PC-3 (cell line): ENCODE data around the gene ACTL7B. TPM values are rescaled to one million over a fixed set of nuclear protein-coding genes. Genes with fewer than 3 reads are reported as not detected.

Experiments used
- ATAC-seq: fragments of 200-7000 bp; cut with Tn5 transposase; 2 replicates; pipeline ENCODE4 v1.9.1; 2020; ENCODE audit warnings: mild to moderate bottlenecking, moderate library complexity
- Bru-seq: library from RNA; stranded (reverse); fragments of 400-500 nt; gene quantifications from one replicate; lab custom pipeline; 2021; lab: Mats Ljungman, UMichigan
- BruChase-seq, 2 experiments: library from RNA; stranded (reverse); fragments of 400-500 nt; gene quantifications; one replicate each; lab custom pipeline; 2021; lab: Mats Ljungman, UMichigan
- BruUV-seq: library from RNA; stranded (reverse); fragments of 400-500 nt; replicated peaks from 2 replicates; lab custom pipeline; 2021; lab: Mats Ljungman, UMichigan
- CTCF ChIA-PET: fragments of 300-600 bp; sonication (Branson Sonifier 250); formaldehyde crosslinking; loops from one replicate; lab custom pipeline; 2022; ENCODE audit warnings: antibody characterized with exemption; lab: Charles Lee
- POLR2A ChIA-PET: fragments of 300-600 bp; sonication (Branson Sonifier 250); formaldehyde crosslinking; loops from one replicate; lab custom pipeline; 2022; ENCODE audit warnings: antibody characterized with exemption; ENCODE audit not compliant: unreplicated experiment; lab: Charles Lee
- DNase-seq: peaks from one replicate; pipeline ENCODE4 v3.0.0-alpha.2; 2015
- H2AFZ ChIP-seq: fragments of 300-600 bp; sonication (generic); 2 replicates; pipeline ENCODE4 v1.6.0; 2016; ENCODE audit warnings: antibody characterized with exemption, low read length
- H3F3A ChIP-seq: fragments of 300-600 bp; sonication (generic); one replicate; pipeline ENCODE4 v1.6.0; 2017; ENCODE audit warnings: antibody characterized with exemption, low read length, control low read depth, mild to moderate bottlenecking; ENCODE audit not compliant: unreplicated experiment
- H3K27ac ChIP-seq: fragments of 300-600 bp; sonication (generic); 2 replicates; pipeline ENCODE4 v1.5.1; 2016; ENCODE audit warnings: mild to moderate bottlenecking, low read length
- H3K27me3 ChIP-seq: fragments of 300-600 bp; sonication (generic); 2 replicates; pipeline ENCODE4 v1.6.1; 2016; ENCODE audit warnings: low read length, mixed read lengths
- H3K36me3 ChIP-seq: fragments of 300-600 bp; sonication (generic); 2 replicates; pipeline ENCODE4 v1.6.1; 2016; ENCODE audit warnings: low read depth, mixed run types, low read length, mixed read lengths
- H3K4me1 ChIP-seq: fragments of 300-600 bp; sonication (generic); 2 replicates; pipeline ENCODE4 v1.5.1; 2016; ENCODE audit warnings: low read length; ENCODE audit not compliant: insufficient read depth
- H3K4me2 ChIP-seq: fragments of 300-600 bp; sonication (generic); 2 replicates; pipeline ENCODE4 v1.6.0; 2016; ENCODE audit warnings: low read length
- H3K4me3 ChIP-seq: fragments of 300-600 bp; sonication (generic); 2 replicates; pipeline ENCODE4 v1.5.1; 2016; ENCODE audit warnings: mild to moderate bottlenecking, low read length, mixed read lengths
- H3K79me2 ChIP-seq: fragments of 300-600 bp; sonication (generic); 2 replicates; pipeline ENCODE4 v1.6.1; 2017; ENCODE audit warnings: low read length, mixed read lengths
- H3K9ac ChIP-seq: fragments of 300-600 bp; sonication (generic); 2 replicates; pipeline ENCODE4 v1.6.0; 2016; ENCODE audit warnings: mild to moderate bottlenecking, low read length
- H3K9me2 ChIP-seq: fragments of 300-600 bp; sonication (generic); replicated peaks from 2 replicates; pipeline ENCODE4 v1.6.1; 2016; ENCODE audit warnings: mixed run types, low read length, mixed read lengths
- H3K9me3 ChIP-seq: fragments of 300-600 bp; sonication (generic); 2 replicates; pipeline ENCODE4 v1.6.1; 2016; ENCODE audit warnings: low read length, mixed read lengths
- H4K20me1 ChIP-seq: fragments of 300-600 bp; sonication (generic); 2 replicates; pipeline ENCODE4 v1.6.1; 2016; ENCODE audit warnings: low read length, mixed read lengths
- CTCF ChIP-seq: fragments of 300-600 bp; sonication (generic); conservative IDR thresholded peaks from 2 replicates; pipeline ENCODE4 v1.5.1; 2017; ENCODE audit warnings: antibody characterized with exemption, low read depth, mild to moderate bottlenecking, low read length
- EZH2 ChIP-seq: fragments of 300-600 bp; sonication (generic); IDR thresholded peaks from one replicate; pipeline ENCODE4 v1.6.1; 2017; ENCODE audit warnings: antibody characterized with exemption, mild to moderate bottlenecking, low read length; ENCODE audit not compliant: unreplicated experiment
- EZH2phosphoT487 ChIP-seq: fragments of 300-600 bp; sonication (generic); IDR thresholded peaks from 2 replicates; pipeline ENCODE4 v1.6.1; 2018; ENCODE audit warnings: mild to moderate bottlenecking, antibody characterized with exemption, low read length, borderline replicate concordance
- intact Hi-C: fragments of 100-400 bp; cut with micrococcal nuclease; formaldehyde crosslinking; loops from 2 replicates; pipeline ENCODE4 v1.9.0; 2023
- long read RNA-seq: library from polyadenylated mRNA; unstranded; transcript quantifications from one replicate; pipeline ENCODE4 v2.0.0, GENCODE V29; 2021; ENCODE audit not compliant: unreplicated experiment
- total RNA-seq: library from RNA; depleted of rRNA; stranded (reverse); fragments of >200 nt; gene quantifications from 2 replicates; pipeline ENCODE4 v1.2.3, GENCODE V29; 2014; rRNA removed

The ACTL7B gene, protein sequence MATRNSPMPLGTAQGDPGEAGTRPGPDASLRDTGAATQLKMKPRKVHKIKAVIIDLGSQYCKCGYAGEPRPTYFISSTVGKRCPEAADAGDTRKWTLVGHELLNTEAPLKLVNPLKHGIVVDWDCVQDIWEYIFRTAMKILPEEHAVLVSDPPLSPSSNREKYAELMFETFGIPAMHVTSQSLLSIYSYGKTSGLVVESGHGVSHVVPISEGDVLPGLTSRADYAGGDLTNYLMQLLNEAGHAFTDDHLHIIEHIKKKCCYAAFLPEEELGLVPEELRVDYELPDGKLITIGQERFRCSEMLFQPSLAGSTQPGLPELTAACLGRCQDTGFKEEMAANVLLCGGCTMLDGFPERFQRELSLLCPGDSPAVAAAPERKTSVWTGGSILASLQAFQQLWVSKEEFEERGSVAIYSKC
- not detected in 2 replicates for total RNA-seq
- Bru-seq, nascent RNA, result not detected
- not detected for BruChase-seq, experiment 1, labeled RNA remaining after a 6-hour chase
- BruChase-seq, experiment 2, labeled RNA remaining after a 2-hour chase, result percentile 24 among the genes with signal in this experiment
- long read RNA-seq, result 0 reads

DNA sequence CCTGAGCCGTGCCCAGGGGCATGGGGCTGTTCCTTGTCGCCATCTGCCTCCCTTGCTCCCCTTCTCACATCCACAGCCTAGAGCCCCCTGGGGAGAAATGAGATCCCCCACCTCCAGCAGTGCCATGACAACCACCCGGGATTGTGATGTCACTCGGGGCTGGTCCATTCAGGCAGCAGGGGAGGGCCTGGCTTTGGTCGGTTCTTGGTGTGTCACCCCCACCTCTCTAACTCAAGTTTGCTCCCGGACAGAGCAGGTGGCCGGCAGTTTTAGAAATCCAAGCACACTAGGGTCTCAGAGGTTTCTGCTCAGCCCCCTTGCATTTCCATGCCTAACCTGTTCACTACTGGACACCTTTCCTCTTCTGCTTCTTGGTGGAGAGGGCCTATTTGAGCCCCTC is at the start of gene ACTL7B:
Gene ACTL7B (minus strand): TSS at position 99 of the 400 bp plus-strand sequence. CDS start 56 bp downstream, at position 43.
- ATAC-seq (no peak), DNase-seq (no peak)
- H3K9ac ChIP-seq, result no peak within 1 kb of the TSS
- no peaks in the 10 kb centered on the region for H4K20me1 ChIP-seq
- H3K27ac ChIP-seq, result no peak within 1 kb of the TSS
- no peaks in the 10 kb centered on the region for H3K9me2 ChIP-seq
- H3K79me2 ChIP-seq, result no peaks in the 10 kb centered on the region
- no peaks in the 10 kb centered on the region for H3K27me3 ChIP-seq
- no peak for TF ChIP-seq EZH2
- no peak for TF ChIP-seq CTCF
- TF ChIP-seq EZH2phosphoT487, result no peak
- ChIA-PET POLR2A (no interaction called here), CTCF (no interaction called here)
- H3K4me2 ChIP-seq, result no peak within 1 kb of the TSS
- no peaks in the 10 kb centered on the region for H3F3A ChIP-seq
- H3K4me3 ChIP-seq, result no peak within 1 kb of the TSS
- H3K4me1 ChIP-seq, result no peaks in the 10 kb centered on the region
- no peak within 1 kb of the TSS for H2AFZ ChIP-seq
- intact Hi-C loops, result no loop called here
- no TSS peak for BruUV-seq
- no peaks in the 10 kb centered on the region for H3K9me3 ChIP-seq
- H3K36me3 ChIP-seq, result no peaks in the 10 kb centered on the region

- Histone ChIP-seq H3K9me2 (no peaks in the 10 kb centered on the region), H3K9me3 (no peaks in the 10 kb centered on the region), H4K20me1 (no peaks in the 10 kb centered on the region), H3F3A (no peaks in the 10 kb centered on the region), H3K27ac (no peak overlapping the region), H3K36me3 (peaks cover 15% of the 10 kb centered on the region), H2AFZ (no peak overlapping the region), H3K4me3 (no peak overlapping the region), H3K9ac (no peak overlapping the region), H3K4me2 (no peak overlapping the region), H3K27me3 (no peaks in the 10 kb centered on the region), H3K79me2 (no peaks in the 10 kb centered on the region), H3K4me1 (no peaks in the 10 kb centered on the region; the same call in 1 of the 2 replicates)
- ATAC-seq (no peak), DNase-seq (no peak)
- intact Hi-C loops, result no loop called here
- CTCF ChIA-PET, result no interaction called here
- BruUV-seq, result no TSS peak
- TF ChIP-seq EZH2 (no peak), EZH2phosphoT487 (no peak), CTCF (no peak)
- POLR2A ChIA-PET, result no interaction called here
These were observed 49.7 kb upstream of the ACTL7B start for GRCh38 chr9:108905494-108905893.

DNA sequence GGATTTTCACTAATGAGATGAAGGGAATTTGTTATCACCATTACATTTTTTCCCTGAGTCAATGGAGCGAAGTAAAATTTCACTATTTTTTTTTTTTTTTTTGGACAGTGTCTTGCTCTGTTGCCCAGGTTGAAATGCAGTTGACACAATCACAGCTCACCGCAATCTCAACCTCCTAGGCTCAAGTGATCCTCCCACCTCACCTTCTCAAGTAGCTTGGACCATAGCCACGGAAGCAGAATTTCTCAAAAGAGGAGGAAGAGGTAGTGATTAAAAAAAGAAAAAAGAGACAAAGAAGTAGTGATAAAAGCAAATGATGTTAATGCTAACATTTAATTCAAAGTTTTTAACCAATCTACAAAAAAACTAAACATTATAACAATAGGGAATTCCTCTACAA is 48.4 kb upstream of the ACTL7B start:
- Histone ChIP-seq H3K9me3 (no peaks in the 10 kb centered on the region), H3K79me2 (no peaks in the 10 kb centered on the region), H3K4me2 (no peak overlapping the region), H3K9ac (no peak overlapping the region), H3K27me3 (no peaks in the 10 kb centered on the region), H3K36me3 (peaks cover 20% of the 10 kb centered on the region), H4K20me1 (no peaks in the 10 kb centered on the region), H3K9me2 (no peaks in the 10 kb centered on the region), H3K4me3 (no peak overlapping the region), H3K27ac (no peak overlapping the region), H3K4me1 (no peaks in the 10 kb centered on the region; the same call in 1 of the 2 replicates), H3F3A (no peaks in the 10 kb centered on the region), H2AFZ (no peak overlapping the region)
- intact Hi-C loops, result no loop called here
- ATAC-seq, result no peak
- TF ChIP-seq EZH2, result no peak
- no peak for TF ChIP-seq EZH2phosphoT487
- no peak for TF ChIP-seq CTCF
- BruUV-seq, result no TSS peak
- DNase-seq, result no peak
- CTCF ChIA-PET, result no interaction called here
- POLR2A ChIA-PET, result no interaction called here
